NCI-H526 treated with DMSO at 0.1 percent for 48 hours (cell line): ENCODE measurements around the gene PPP1R12C.

Experiments
- DNase-seq: peaks from one replicate; lab custom pipeline; 2025; lab: John Stamatoyannopoulos, UW

PPP1R12C gene

DNA sequence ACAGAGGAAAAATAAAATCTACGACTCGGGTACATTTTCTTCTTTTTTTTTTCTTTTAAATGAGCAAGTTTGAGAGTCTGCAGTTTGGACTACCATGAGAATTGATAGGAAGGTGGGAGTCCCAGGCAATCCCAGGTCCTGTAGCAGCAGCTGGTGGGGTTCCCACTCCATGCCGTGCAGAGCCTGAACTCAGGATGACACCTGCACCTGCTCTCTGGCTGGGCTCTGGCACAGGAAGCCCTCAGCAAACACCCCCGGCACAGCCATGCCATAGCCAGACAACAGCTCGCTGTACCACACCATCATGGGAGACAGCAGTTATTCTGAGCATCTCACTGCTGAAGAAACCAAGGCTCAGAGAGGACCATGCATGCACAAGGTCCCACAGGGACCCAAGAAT lies 73.2 kb downstream of the PPP1R12C start:
- DNase-seq: no peak

DNA sequence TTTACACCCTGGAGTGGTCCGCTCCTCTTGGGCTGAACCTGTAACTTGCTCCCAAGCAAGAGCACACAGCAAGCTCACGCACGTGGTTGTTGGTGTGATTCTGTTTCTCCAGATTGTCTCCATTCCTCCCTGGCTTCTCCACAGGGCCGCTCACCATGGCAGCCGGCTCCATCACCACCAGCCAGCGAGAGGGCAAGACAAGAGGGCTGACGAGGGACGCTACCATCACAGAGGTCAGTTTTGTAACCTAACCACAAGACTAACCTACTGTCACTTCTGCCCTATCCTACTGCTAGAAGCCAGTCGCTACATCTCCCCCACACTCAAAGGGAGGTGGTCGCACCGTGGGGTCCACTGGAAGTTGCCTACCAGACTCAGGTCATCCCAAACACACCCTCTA lies 74.7 kb downstream of the PPP1R12C start:
- DNase-seq: no peak

GRCh38 chr19:55042344-55042678 lies 75.1 kb downstream of the PPP1R12C start:
- no peak for DNase-seq

DNA sequence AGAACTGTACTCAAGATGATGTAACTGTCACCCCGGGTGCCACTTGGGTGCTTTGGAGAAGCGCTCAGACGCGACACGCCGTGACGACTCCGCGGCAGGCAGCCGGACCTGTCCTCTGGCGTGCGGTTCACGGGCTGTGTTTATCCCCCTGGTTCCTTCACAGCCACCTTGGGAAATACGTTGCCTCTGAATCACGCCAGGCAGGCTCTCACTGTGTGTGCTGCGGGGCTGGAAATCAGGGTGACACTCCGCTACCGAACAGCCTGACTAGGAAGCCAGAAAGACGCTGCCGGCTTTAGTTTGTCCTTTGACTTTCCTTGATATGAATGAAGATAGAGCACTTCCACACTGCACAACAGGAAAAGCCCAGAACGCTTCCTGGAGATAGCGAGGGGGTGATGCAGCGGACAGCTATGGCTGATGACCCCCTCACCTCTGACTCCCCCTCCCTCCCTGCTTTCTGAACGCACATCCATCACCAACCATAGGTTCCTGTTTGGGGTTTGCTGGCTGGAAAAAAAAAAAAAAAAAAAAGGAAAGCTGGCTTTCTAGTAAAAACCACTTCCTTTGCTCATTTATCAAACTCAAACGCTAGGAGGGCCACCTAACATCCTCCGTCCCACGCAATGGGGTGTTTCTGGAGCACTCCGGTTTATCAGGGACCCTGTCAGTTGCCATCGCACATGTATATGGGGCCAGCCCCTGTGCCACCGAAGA lies 75.7 kb downstream of the PPP1R12C start:
- DNase-seq: no peak

DNA sequence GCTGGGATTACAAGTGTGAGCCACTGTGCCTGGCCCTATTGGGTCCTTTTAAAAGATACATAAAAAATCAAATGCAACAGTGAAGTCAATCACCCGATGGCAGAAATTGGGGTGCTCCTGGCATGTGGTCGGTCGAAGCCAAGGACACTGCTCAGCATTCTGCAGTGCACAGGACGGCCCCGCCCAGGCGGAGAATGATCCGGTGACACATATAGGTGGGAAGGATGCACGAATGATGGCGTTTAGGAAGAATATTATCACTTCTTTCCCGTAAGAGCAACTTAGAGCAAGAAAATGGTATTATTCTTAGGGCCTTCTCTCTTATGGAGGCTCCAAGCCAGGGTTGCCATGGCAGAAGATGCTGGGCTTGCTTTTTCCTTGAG lies 76.2 kb downstream of the PPP1R12C start:
- no peak for DNase-seq
